GM18502 (cell line): Measurements from ENCODE around the gene THSD4.
A peak's percentile ranks its signal among the peaks of the same experiment; 100 is the strongest.

ENCODE experiments used
- ATAC-seq: cut with Tn5 transposase; IDR thresholded peaks from one replicate; pipeline ENCODE4 v1.9.1; 2021; ENCODE audit warnings: mild to moderate bottlenecking; ENCODE audit not compliant: unreplicated experiment, poor library complexity

Gene THSD4

DNA sequence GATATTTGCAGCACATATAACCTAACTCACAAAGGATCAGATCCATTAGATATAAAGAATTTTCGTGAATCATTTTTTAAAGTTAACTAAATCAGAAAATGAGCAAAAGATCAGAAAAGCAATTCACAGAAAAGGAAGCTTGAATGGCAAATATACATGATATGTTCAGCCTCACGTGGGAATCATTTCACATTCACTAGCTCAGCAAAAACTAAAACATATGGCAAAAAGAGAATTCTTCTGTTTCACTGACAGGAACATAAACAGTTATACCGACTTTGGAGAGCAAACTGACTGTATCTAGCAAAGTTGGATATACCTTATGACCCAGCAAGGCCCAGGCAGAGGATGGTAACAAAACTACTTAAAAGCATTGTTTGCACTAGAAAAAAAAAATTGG is 661.0 kb downstream of the THSD4 start:
- ATAC-seq = no peak

DNA sequence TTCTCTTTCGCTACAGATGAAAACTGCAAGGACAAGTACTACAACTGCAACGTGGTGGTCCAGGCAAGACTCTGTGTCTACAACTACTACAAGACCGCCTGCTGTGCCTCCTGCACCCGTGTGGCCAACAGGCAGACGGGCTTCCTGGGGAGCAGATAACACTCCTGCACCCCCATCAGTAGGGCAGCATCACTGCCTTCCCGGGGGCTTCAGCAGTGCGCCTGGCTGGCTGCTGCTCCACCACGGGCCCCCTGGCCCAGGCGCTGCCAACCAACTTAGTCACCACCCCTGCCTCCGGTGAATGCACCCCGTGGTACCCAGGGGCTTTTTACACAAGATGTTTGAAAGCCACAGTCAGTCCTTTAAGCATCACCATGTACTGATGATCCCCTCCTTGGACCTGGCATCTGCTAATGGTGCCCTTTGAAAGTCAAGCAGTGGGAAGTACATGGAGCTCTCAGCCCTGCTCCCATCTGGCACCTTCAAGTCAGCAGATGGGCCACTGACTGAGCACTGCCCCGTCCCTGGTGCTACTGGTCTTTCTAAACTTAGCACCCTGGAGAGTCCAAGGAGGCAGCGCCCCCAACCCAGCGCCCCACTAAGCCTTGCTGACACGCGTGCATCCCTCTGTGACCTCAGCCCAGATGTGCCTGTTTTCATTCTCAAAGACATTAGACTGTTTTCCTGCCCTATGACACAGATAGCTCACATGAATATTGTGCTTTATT is 662.1 kb downstream of the THSD4 start:
- ATAC-seq = no peak

DNA sequence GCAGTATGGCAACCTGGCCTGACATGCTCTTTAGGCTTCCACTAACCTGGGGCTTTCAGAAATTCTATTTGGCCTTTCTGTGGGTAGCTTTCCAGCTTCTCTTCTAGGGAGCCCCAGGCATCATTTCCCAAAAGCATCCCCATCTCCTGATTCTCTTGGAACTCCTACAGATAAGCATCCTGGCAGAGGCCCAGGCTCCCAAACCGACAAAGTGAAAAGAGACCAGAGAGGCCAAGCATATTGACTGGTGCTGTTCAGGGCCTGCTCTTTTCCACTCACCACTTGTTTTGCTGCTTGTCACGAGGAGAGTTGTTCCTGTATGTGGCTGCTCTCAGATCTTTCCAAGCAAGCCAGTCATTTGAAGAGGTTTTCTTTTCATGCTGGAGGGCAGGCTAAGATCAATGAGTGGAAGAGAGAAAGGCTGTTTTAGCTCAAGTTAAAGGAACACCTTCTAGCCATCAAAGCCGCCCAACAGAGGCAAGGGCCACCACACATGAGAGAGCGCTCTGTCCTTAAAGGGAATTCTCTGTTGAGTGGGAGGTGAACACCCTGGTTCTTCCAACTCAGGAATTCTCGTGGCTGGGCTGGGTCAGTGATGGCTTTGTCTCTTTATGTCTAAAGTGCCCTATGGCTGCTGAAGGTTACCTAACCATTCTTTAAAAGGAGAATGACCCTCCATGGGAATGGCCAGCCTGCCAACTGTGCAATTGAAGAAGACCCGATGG is 664.0 kb downstream of the THSD4 start:
- no peak for ATAC-seq

DNA sequence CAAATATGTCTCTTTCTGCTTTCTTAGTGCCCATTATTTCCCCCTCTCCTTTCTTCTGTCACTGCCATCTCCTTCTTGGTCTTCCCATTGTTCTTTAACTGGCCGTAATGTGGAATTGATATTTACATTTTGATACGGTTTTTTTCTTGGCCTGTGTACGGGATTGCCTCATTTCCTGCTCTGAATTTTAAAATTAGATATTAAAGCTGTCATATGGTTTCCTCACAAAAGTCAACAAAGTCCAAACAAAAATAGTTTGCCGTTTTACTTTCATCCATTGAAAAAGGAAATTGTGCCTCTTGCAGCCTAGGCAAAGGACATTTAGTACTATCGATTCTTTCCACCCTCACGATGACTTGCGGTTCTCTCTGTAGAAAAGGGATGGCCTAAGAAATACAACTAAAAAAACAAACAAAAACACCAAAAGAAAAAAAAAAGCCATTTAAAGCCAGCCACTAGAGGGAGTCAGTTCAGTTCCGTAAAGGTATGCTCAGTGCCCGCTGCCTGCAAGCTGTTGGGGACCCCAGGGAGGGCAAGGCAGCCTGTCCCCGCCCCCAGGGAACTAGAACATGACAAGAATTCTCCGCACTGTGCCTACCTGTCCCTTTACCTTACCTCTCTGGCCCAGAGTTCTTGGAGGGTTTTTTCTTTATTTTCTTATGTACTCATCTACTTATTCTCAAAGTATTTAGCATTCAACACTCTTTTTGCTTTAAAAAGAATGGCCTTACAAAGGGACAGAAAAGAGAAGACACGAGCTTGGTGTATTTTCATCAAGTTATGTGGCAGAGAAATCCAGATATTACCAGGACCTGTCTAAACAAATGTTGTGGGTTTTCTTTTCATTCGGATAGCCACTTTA is 665.1 kb downstream of the THSD4 start:
- no peak for ATAC-seq

DNA sequence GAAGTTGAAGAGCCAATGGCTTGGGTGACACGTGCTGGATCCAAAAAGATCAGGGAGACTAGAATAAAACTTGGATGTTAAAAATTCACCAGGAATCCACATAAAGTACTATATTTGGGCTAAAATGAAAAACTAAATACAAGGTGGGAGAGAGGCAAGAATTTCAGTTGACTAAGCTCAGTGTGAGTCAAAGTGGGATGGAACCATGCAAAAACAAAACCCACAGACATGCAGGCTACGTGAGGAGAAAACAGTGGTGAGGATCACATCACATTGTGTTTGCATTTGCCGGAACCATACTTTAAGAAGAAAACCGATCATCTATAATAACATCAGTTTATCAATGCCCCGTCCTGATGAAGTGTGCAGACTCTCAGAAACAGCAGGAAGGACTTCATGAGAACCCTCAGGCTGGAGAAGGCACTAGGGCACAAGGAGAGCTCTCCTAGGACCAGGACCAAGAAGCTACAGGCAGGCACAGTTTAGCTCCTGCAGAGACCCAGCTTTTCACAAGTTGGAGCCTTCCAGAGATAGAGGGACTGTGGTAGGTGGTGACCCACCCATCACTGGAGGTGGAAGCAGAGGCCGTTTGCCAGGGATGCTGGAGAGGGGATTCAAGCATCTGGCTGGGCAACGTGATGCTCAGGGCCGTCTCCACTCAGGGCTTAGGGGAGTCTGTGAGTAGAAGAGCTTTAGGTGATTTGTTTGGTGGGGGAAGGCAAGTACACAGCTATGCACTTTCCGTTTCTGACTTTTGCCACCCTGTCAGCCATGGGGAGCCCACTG is 666.1 kb downstream of the THSD4 start:
- peak; percentile 65 for ATAC-seq

DNA sequence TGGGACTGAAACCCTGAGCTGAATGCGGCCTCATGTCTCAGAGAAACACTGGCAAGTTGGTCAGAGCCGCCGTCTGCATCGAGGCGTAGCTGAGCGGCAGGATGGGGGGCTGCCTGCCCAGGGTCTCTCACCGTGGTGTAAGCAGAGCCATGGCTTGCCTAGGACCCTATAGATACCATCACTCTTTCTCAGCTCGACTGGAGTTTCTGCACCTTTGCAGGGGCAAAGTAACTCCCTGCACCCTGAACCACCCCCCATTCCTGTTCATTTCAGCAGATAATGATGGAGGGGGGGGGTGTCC is 666.6 kb downstream of the THSD4 start:
- ATAC-seq = no peak

DNA sequence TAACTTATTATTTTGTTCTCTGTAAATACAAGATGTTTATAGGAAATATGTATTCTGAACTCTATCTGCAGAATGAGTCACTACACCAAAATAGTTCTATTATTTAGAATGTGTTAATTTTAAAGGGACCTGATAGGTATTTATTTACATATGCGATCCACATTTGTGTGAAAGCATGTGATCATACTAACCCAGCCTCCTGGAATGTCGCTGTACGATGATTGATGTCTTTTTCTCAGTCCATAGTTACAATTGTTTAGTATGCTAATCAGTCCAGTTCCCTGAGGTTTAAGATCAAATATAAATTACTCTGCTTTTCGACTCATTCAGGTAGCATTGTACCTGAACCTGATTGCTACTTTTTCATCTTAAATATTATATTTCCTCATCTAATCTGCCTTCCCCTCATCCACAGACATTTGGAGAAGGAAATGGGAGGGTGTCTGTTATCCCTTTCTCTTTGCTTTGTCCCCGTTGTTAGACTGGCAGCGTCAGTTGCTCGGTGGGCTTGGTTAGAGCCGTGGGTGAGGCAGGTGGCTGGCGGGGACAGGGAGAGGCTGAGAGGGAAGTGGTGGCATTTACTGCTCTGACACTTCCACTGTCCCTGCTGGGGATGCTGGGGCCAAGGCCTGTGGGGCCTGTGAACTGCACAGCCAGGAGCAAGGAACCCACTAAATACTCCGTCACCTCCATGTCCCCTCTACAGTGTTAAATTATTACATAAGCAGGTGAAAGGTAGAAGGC is 667.3 kb downstream of the THSD4 start:
- no peak for ATAC-seq

DNA sequence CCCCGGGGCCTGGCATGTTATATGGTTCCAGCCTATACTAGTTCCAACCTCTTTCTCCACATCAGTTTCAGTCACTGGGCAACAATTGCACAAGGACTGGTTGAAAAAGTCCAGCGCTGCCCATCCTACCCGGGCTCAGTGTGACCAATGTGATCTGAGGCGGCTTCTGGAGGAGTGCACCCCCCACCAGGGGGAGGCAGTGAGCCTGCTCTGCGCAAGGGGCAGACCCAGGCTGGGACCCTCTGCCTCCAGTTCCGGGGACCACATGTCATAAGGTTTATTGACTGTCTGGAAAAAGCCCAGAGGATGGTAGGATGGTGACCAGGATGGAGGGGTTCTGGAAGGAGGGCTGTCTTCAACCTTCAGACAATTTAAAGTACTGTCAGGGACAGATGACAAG is 669.4 kb downstream of the THSD4 start:
- no peak for ATAC-seq

DNA sequence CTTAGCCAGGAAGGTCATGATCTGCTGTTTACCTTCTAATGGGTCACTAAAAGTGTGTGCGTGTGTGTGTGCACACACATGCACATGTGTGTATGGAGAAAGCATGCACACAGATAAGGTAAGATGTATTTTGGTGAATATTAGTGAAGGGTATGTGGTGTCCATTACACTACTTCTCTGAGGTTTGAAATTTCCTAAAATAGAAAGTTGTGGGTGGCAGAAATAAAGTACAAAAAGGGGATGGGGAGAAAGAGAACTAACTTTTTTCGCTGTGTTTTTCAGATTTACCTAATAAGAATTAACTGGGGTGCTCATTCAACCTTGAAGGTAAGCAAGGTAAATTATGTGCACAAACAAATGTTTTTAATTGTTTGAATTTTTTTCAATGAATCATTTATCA is 670.7 kb downstream of the THSD4 start:
- ATAC-seq = no peak

DNA sequence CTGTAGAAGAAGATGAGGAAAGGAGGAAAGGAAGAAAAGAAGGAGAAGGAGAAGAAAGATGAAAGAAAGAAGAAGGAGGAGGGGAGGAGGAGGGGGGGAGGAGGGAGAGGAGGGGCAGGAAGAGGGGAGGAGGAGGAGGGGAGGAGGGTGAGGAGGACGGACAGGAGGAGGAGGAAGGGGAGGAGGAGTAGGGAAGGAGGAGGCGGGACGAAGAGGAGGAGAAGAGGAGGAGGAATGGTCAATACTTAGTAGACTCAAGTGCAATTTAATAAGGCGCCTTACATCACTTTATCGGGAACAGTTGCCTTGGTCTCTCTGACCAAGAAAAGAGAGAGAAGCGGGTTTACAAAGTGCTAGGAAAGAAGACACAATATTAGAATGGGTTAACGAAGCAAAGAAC is 671.4 kb downstream of the THSD4 start:
- ATAC-seq = no peak

DNA sequence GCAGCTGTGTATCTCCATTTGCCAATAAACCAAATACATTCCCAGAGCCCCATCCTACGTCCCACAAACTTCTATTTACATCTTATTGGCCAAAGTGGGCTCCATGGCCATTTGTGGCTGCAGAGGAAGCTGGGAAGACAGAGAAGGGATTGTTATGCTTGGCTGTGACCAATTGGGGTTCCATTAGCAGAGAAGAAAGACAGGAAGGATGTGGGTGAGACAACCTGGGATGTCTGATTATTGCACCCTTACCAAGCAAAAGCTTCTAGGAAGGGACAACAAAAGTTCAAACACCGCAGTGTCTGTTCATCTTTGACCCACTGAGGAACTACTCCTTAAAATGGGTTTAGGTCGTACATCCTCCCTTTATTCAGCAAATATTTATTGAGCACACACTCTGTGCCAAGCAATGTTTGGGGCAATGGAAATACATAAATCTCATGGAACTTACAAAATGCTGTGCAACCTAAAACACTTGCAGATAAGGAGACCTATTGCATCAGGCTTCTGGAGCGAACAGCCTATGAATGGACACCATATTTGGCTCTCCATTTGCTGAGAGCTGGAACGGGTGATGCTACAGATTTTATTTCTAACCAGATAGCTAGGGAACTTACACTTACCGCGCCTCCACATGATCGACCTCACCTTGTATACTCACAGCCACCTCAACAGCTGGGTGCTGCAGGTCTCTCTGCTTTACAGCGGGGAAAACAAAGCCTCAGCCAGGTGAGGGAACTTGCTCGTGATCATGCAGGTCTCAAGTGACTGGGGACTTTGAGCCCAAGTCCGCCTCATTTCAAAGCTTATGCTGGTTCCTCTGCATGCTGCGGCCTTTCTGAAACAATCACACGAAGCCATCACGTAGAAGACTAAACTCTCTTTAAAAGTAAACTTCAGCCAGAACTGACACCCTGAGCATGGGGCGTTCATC is 673.6 kb downstream of the THSD4 start:
- no peak for ATAC-seq

DNA sequence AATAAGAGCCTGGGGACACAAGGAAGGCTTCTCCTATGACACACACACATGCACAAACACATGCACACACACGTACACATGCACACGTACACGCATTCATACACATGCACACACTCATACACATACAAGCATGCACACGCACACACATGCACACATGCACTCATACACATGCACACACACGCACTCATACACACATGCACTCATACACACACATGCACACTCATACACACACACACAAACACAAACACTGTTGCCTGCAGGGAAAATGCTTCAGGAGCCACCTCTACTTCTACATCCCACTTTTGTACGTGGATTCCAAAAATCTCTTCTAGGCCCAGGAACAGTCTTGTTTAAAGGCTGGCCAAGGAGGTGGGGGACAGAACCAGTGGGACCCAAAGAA is 674.3 kb downstream of the THSD4 start:
- ATAC-seq = no peak

DNA sequence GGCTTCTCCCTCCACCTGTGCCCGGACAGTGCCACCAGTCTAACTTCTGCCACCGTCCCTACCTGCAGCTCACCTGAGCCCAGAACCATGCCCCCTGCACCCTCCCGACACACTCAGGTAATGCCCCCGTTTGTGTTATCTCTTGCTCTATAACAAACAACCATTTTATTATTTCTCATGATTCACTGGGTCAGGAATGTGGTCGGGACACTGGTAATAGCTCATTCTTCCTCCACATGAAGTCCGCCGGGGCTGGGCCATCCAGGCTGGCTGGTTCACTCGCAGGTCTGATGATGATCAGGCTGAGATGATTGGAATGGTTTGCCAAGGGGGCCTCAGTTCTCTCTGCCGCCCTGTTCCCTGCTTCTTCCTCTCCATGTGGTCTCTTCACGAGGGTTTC is 674.8 kb downstream of the THSD4 start:
- ATAC-seq = no peak

DNA sequence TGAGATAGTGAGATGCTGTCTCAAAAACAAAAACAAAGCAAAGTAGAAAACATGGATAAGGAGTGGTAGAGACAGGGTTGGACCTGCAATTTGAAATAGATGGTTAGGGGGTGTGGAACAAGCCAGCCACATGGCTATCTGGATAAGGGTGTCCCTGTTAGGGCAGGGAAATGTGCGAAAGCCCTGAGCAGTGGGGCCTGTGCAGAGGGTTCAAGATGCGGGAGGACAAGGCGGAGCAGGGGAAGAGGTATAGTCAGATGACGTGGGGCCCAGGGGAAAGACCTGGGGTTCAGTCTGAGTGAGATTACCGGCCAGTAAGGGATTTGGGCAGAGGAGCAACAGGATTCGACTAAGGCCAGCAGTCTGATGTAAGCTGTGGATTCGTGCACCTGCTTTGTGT is 676.7 kb downstream of the THSD4 start:
- no peak for ATAC-seq

DNA sequence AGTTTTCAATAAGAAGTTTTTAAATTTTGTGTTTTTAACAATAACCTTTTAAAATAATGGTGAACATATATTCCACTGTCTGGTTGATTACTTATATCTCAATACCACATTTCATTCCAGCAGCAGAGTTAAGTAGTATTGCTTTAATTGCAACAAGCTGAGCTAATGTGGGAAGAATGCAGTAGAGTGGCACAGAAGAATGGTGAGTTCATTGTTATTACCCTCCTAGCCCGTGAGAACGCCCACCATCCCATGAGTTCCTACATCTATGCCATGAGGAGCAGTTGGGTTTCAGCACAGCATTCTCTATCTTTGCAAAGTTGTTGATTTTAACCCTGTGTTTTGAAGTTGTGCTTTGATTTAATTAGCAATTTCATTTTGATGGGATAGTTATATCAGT is 677.2 kb downstream of the THSD4 start:
- ATAC-seq = no peak

DNA sequence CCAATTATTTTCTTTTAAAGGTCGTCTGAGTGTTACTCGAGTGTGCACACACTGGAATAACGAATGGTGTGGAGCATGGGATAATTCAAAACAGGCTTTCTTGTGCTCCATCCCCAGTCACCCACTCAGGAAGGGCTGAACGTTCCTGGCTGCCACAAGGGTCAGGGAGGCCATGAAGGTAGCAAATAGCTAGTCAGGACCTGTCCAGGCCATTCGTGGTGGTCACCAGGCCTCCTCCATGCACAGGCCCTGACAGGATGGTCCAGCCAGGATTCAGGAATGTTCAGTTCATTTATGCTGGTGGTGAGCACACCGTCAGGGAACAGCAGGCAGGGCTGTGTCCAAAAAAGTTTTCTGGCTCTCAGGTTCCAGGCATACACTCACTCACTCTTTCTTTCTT is 683.4 kb downstream of the THSD4 start:
- ATAC-seq = no peak

DNA sequence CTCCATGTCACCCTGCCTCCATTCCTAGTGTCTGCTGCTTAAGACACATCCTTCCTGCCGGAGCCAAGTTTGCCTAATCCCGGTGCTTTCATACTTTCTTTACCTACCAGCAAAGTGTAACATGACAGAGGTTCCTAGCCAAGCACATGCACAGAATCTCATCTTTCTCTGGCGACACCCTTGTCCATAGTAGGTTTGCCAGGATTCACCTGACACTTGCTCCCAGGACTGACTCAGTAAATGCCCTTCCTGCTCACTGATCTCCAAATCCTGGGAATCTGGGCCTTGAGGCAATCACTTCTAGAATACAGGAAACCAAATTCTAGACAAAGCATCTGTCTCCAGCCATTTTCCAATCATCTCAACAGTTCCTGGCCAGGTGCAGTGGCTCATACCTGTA is 684.9 kb downstream of the THSD4 start:
- ATAC-seq = no peak

DNA sequence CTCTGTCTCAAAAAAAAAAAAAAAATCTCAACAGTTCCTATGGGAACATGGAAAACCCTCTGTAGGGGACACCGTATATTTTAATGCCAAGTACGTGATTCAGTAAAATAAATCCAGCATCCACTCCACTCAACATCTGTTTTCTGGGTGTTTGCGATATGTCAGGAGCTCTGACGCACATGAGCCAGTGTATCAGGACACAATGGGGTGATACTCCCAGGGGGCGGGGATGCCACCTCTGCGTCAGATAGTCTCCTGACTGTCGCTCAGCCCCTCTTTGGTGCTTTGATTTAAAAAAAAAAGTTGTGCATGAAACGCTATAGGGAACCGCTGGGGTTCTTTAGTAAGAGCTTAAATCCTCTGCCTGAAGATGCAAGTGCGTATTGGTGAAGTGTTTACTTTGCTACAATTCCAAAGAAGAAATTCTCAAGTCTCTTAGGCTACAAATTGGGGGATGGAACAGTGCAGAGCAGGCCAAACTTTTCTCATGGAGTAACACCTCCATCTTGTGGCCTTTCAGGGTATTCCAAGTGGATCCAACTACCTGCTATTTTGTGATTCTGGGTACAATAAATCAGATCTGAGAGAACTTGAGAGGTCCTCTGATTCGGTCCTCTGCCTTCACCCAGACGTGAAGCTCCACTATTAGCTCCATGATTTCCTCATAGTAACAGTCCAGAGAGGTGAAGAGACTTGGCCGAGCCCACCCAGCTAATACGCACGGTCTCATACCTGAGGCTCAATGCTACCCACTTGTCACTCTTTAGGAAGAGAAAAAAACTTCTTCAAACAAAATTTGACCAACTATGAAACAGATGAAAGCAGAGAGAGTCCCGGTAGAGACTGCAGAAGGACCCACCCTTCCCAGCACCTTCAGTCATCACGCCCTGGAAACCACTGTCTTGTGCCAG is 685.8 kb downstream of the THSD4 start:
- no peak for ATAC-seq
